ENCODE measurements around the gene CXCL12.

CXCL12 gene

GRCh38 chr10:44398747-44399658 is 14.1 kb upstream of the CXCL12 start:
- no peak for DNase-seq

- DNase-seq: no peak
These were observed 13.4 kb upstream of the CXCL12 start for GRCh38 chr10:44398271-44398670.

GRCh38 chr10:44397476-44398225 is 12.8 kb upstream of the CXCL12 start:
- no peak for DNase-seq

GRCh38 chr10:44396671-44397191 is 11.8 kb upstream of the CXCL12 start:
- DNase-seq: no peak

GRCh38 chr10:44395902-44396670 is 11.2 kb upstream of the CXCL12 start:
- no peak for DNase-seq

GRCh38 chr10:44395396-44395795 is 10.5 kb upstream of the CXCL12 start:
- DNase-seq: no peak

GRCh38 chr10:44394696-44395381 is 9.9 kb upstream of the CXCL12 start:
- no peak for DNase-seq

- DNase-seq: no peak
These were observed 9.1 kb upstream of the CXCL12 start for GRCh38 chr10:44393834-44394547.

- no peak for DNase-seq
These were observed 8.2 kb upstream of the CXCL12 start for GRCh38 chr10:44393051-44393630.

- DNase-seq: no peak
These were observed 7.5 kb upstream of the CXCL12 start for GRCh38 chr10:44392420-44392819.

GRCh38 chr10:44391981-44392380 is 7.1 kb upstream of the CXCL12 start:
- DNase-seq: no peak

GRCh38 chr10:44390585-44391072 is 5.7 kb upstream of the CXCL12 start:
- peak in 1 of 3 donors; percentile 9 for DNase-seq

- no peak for DNase-seq
These were observed 4.7 kb upstream of the CXCL12 start for GRCh38 chr10:44389556-44389955.

GRCh38 chr10:44389150-44389549 is 4.3 kb upstream of the CXCL12 start:
- no peak for DNase-seq

- no peak for DNase-seq
These were observed 3.7 kb upstream of the CXCL12 start for GRCh38 chr10:44388641-44389040.

GRCh38 chr10:44387853-44388251 is 3.0 kb upstream of the CXCL12 start:
- DNase-seq: no peak

- peak; percentile 53 to 90 (median 74) for DNase-seq
These were observed 1.7 kb upstream of the CXCL12 start for GRCh38 chr10:44386546-44387052.

GRCh38 chr10:44385696-44386441 is 972 bp upstream of the CXCL12 start:
- DNase-seq: no peak

GRCh38 chr10:44384601-44385025 is 284 bp downstream of the CXCL12 start:
- peak in 1 of 3 donors; percentile 23 for DNase-seq
